ENCODE data around the gene PIK3CA. TPM values are rescaled to one million over a fixed set of nuclear protein-coding genes. Genes with fewer than 3 reads are reported as not detected.

Gene PIK3CA
- total RNA-seq, 1 experiment from 2014 or later, result 27.6 TPM

- ChIA-PET CTCF (interaction anchor here (0.6 to 1.0 kb wide), 3 partner anchors 25 to 151 kb away, joined by 3 to 5 read pairs (median 3); no protein-coding TSS in a partner anchor), POLR2A (interaction anchor here (0.6 to 0.7 kb wide), 3 partner anchors 9 to 60 kb away, joined by 4 to 8 read pairs (median 5); no protein-coding TSS in a partner anchor)
- in situ Hi-C loops (cut with HindIII; ENCODE audit: low pct_unique_long_range_greater_than_20kb, low sequenced_read_pairs), result no loop called here
- H3K27ac ChIP-seq (ENCODE audit: low read length), result peak overlapping the region; percentile 79
- peak overlapping the region; percentile 89 to 97 for H3K4me3 ChIP-seq (ENCODE audit: low read depth in 2 of 2, low read length in 2 of 2)
- H3K4me1 ChIP-seq (ENCODE audit: control insufficient read depth, insufficient read depth, low read length), result peaks cover 24% of the 10 kb centered on the region
- ATAC-seq, result peak; percentile 60
- DNase-seq (ENCODE audit: low read depth, low spot score), result no peak
- no peaks in the 10 kb centered on the region for H3K27me3 ChIP-seq (ENCODE audit: control insufficient read depth, insufficient read depth, low read length)
- no peaks in the 10 kb centered on the region for H3K9me3 ChIP-seq (ENCODE audit: control insufficient read depth, insufficient read depth, low read depth, low read length)
- no TSS peak for BruUV-seq (replicated peaks)
- H3K36me3 ChIP-seq (ENCODE audit: control insufficient read depth, insufficient read depth, low read length), result no peaks in the 10 kb centered on the region
- TF ChIP-seq TCF7L2 (IDR thresholded peaks at IDR 0.05; ENCODE audit: low read depth, low read length) (no peak), CTCF (IDR thresholded peaks at IDR 0.05) (peak; percentile 61), SIN3A (IDR thresholded peaks at IDR 0.05; ENCODE audit: borderline replicate concordance, insufficient read depth, low read depth, low read length) (peak; percentile 83; the same call in 1 of the 2 replicates), POLR2AphosphoS5 (IDR thresholded peaks at IDR 0.05; ENCODE audit: low read depth, low read length) (no peak)
- TF ChIP-seq, protein P1, sequence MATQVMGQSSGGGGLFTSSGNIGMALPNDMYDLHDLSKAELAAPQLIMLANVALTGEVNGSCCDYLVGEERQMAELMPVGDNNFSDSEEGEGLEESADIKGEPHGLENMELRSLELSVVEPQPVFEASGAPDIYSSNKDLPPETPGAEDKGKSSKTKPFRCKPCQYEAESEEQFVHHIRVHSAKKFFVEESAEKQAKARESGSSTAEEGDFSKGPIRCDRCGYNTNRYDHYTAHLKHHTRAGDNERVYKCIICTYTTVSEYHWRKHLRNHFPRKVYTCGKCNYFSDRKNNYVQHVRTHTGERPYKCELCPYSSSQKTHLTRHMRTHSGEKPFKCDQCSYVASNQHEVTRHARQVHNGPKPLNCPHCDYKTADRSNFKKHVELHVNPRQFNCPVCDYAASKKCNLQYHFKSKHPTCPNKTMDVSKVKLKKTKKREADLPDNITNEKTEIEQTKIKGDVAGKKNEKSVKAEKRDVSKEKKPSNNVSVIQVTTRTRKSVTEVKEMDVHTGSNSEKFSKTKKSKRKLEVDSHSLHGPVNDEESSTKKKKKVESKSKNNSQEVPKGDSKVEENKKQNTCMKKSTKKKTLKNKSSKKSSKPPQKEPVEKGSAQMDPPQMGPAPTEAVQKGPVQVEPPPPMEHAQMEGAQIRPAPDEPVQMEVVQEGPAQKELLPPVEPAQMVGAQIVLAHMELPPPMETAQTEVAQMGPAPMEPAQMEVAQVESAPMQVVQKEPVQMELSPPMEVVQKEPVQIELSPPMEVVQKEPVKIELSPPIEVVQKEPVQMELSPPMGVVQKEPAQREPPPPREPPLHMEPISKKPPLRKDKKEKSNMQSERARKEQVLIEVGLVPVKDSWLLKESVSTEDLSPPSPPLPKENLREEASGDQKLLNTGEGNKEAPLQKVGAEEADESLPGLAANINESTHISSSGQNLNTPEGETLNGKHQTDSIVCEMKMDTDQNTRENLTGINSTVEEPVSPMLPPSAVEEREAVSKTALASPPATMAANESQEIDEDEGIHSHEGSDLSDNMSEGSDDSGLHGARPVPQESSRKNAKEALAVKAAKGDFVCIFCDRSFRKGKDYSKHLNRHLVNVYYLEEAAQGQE (IDR thresholded peaks at IDR 0.05; ENCODE audit: insufficient read depth in 1 of 2, low read depth in 2 of 2, low read length in 1 of 2), result no peak
- intact Hi-C loops (cut with micrococcal nuclease; ENCODE audit: unreplicated experiment), result loop anchor here (5.0 kb wide), 1 partner anchor 130 kb away; no protein-coding TSS in a partner anchor
These were observed 664 bp upstream of the PIK3CA start for GRCh38 chr3:179147514-179147872.

DNA sequence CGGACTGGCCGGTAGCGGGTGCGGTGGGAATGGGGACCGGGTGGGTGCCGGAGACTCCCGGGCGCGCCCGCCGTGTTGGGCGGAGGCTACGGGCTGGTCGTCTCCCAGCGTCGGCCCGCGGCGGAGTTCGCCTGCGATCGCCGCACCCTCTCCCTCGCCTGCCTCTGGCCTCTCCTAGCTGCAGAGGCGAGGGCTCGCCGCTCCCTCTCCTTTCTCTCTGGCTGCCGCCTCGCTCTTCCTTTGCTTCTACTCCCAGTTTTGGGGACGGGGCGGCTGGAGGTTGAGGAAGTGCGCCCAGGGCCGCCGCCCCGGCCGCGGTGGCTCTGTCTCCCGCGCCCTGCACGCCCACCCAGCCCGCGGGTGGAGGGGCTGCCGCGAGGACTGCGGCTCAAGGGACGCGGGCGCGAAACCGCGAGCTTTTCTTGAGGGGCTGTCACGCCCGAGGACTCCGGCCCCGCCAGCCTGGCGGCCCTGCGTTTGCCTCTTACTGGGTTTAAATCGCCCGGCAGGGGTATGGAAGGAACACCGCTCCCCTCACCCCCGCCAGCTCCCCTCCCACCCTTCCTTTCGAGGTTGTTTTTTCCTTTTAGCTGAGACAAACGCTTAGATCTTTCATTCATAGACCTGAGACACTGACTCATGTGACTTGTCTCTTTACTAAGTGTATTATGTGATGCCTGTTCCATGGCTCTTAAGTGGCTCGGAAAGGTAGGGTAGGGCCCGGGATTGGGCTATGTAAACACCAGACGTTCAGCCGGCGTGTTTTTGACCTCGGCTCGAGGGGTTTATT is 654 bp downstream of the PIK3CA start:
- Histone ChIP-seq H3K27ac (ENCODE audit: low read length) (peak overlapping the region; percentile 91), H3K9me3 (ENCODE audit: control insufficient read depth, insufficient read depth, low read depth, low read length) (no peaks in the 10 kb centered on the region), H3K27me3 (ENCODE audit: control insufficient read depth, insufficient read depth, low read length) (no peaks in the 10 kb centered on the region), H3K36me3 (ENCODE audit: control insufficient read depth, insufficient read depth, low read length) (no peaks in the 10 kb centered on the region), H3K4me1 (ENCODE audit: control insufficient read depth, insufficient read depth, low read length) (peaks cover 24% of the 10 kb centered on the region), H3K4me3 (ENCODE audit: low read depth in 2 of 2, low read length in 2 of 2) (peak overlapping the region; percentile 89 to 97)
- no TSS peak for BruUV-seq (replicated peaks)
- in situ Hi-C loops (cut with HindIII; ENCODE audit: low pct_unique_long_range_greater_than_20kb, low sequenced_read_pairs) (no loop called here), intact Hi-C loops (cut with micrococcal nuclease; ENCODE audit: unreplicated experiment) (loop anchor here (2.0 to 5.0 kb wide), 2 partner anchors 132 to 168 kb away; no protein-coding TSS in a partner anchor)
- POLR2A ChIA-PET, result interaction anchor here (0.5 to 0.6 kb wide), 3 partner anchors 98 to 1905 kb away, joined by 3 to 9 read pairs (median 3); partner anchors contain the start of gene ACTL6A
- CTCF ChIA-PET, result interaction anchor here (0.5 kb wide), 1 partner anchor 108 kb away, joined by 3 read pairs; no protein-coding TSS in a partner anchor
- TF ChIP-seq CTCF (IDR thresholded peaks at IDR 0.05) (no peak), SIN3A (IDR thresholded peaks at IDR 0.05; ENCODE audit: borderline replicate concordance, insufficient read depth, low read depth, low read length) (peak; percentile 24; the same call in 1 of the 2 replicates)
- peak; percentile 67 for ATAC-seq
- no peak for DNase-seq (ENCODE audit: low read depth, low spot score)
